ENCODE measurements around the gene FOXK2. TPM values are rescaled to one million over a fixed set of nuclear protein-coding genes. Genes with fewer than 3 reads are reported as not detected.

Gene FOXK2
- total RNA-seq, 1 donor, result 29.3 TPM

GRCh38 chr17:82616021-82616711 is 96.6 kb downstream of the FOXK2 start:
- H2AFZ ChIP-seq (ENCODE audit: low read length), result no peak overlapping the region
- no peak for TF ChIP-seq CTCF (IDR thresholded peaks at IDR 0.05; ENCODE audit: extremely low read depth, low read depth, low read length)
- no peaks in the 10 kb centered on the region for H3K9me3 ChIP-seq (ENCODE audit: low read depth, low read length)
- DNase-seq (ENCODE audit: insufficient read length, low spot score, missing footprints), result no peak
- H3K4me2 ChIP-seq (ENCODE audit: insufficient read depth, low read length), result no peak overlapping the region
- no peak overlapping the region for H3K4me3 ChIP-seq (ENCODE audit: insufficient read depth, low read length)
- no peaks in the 10 kb centered on the region for H3K27me3 ChIP-seq (ENCODE audit: insufficient read depth, low read length)
- H3K79me2 ChIP-seq (ENCODE audit: insufficient read depth, low read length), result no peaks in the 10 kb centered on the region
- H4K20me1 ChIP-seq (ENCODE audit: insufficient read depth, low read length), result no peaks in the 10 kb centered on the region
- no peaks in the 10 kb centered on the region for H3K4me1 ChIP-seq (ENCODE audit: insufficient read depth, low read length)
- H3K36me3 ChIP-seq (ENCODE audit: insufficient read depth, low read length), result peaks cover 63% of the 10 kb centered on the region
- H3K27ac ChIP-seq (ENCODE audit: low read depth, low read length), result no peak overlapping the region

- Histone ChIP-seq H3K27me3 (ENCODE audit: insufficient read depth, low read length) (no peaks in the 10 kb centered on the region), H3K79me2 (ENCODE audit: insufficient read depth, low read length) (peaks cover 5% of the 10 kb centered on the region), H3K9me3 (ENCODE audit: low read depth, low read length) (no peaks in the 10 kb centered on the region), H2AFZ (ENCODE audit: low read length) (no peak overlapping the region), H3K27ac (ENCODE audit: low read depth, low read length) (no peak overlapping the region), H3K4me1 (ENCODE audit: insufficient read depth, low read length) (peaks cover 6% of the 10 kb centered on the region), H4K20me1 (ENCODE audit: insufficient read depth, low read length) (peaks cover 2% of the 10 kb centered on the region), H3K36me3 (ENCODE audit: insufficient read depth, low read length) (peaks cover 78% of the 10 kb centered on the region), H3K4me3 (ENCODE audit: insufficient read depth, low read length) (no peak overlapping the region), H3K4me2 (ENCODE audit: insufficient read depth, low read length) (no peak overlapping the region)
- DNase-seq (ENCODE audit: insufficient read length, low spot score, missing footprints), result no peak
- TF ChIP-seq CTCF (IDR thresholded peaks at IDR 0.05; ENCODE audit: extremely low read depth, low read depth, low read length), result no peak
Measured at GRCh38 chr17:82619211-82619610, 99.7 kb downstream of the FOXK2 start.

GRCh38 chr17:82619641-82620040 is 100.1 kb downstream of the FOXK2 start:
- H3K27ac ChIP-seq (ENCODE audit: low read depth, low read length), result no peak overlapping the region
- H3K4me1 ChIP-seq (ENCODE audit: insufficient read depth, low read length), result peaks cover 6% of the 10 kb centered on the region
- peaks cover 5% of the 10 kb centered on the region for H3K79me2 ChIP-seq (ENCODE audit: insufficient read depth, low read length)
- no peak for TF ChIP-seq CTCF (IDR thresholded peaks at IDR 0.05; ENCODE audit: extremely low read depth, low read depth, low read length)
- no peak overlapping the region for H3K4me2 ChIP-seq (ENCODE audit: insufficient read depth, low read length)
- H2AFZ ChIP-seq (ENCODE audit: low read length), result no peak overlapping the region
- H3K36me3 ChIP-seq (ENCODE audit: insufficient read depth, low read length), result peaks cover 74% of the 10 kb centered on the region
- H3K4me3 ChIP-seq (ENCODE audit: insufficient read depth, low read length), result no peak overlapping the region
- H3K9me3 ChIP-seq (ENCODE audit: low read depth, low read length), result no peaks in the 10 kb centered on the region
- H3K27me3 ChIP-seq (ENCODE audit: insufficient read depth, low read length), result no peaks in the 10 kb centered on the region
- no peak for DNase-seq (ENCODE audit: insufficient read length, low spot score, missing footprints)
- H4K20me1 ChIP-seq (ENCODE audit: insufficient read depth, low read length), result peaks cover 2% of the 10 kb centered on the region

- Histone ChIP-seq H3K4me2 (ENCODE audit: insufficient read depth, low read length) (peak overlapping the region; percentile 49), H3K4me1 (ENCODE audit: insufficient read depth, low read length) (peaks cover 6% of the 10 kb centered on the region), H4K20me1 (ENCODE audit: insufficient read depth, low read length) (peaks cover 7% of the 10 kb centered on the region), H3K27ac (ENCODE audit: low read depth, low read length) (peak overlapping the region; percentile 54), H3K9me3 (ENCODE audit: low read depth, low read length) (no peaks in the 10 kb centered on the region), H3K27me3 (ENCODE audit: insufficient read depth, low read length) (no peaks in the 10 kb centered on the region), H2AFZ (ENCODE audit: low read length) (no peak overlapping the region), H3K79me2 (ENCODE audit: insufficient read depth, low read length) (peaks cover 17% of the 10 kb centered on the region), H3K4me3 (ENCODE audit: insufficient read depth, low read length) (peak overlapping the region; percentile 23), H3K36me3 (ENCODE audit: insufficient read depth, low read length) (peaks cover 64% of the 10 kb centered on the region)
- DNase-seq (ENCODE audit: insufficient read length, low spot score, missing footprints), result no peak
- no peak for TF ChIP-seq CTCF (IDR thresholded peaks at IDR 0.05; ENCODE audit: extremely low read depth, low read depth, low read length)
Measured at GRCh38 chr17:82623707-82624106, 104.2 kb downstream of the FOXK2 start.

Data from osteoblast (primary cell).